Cardiac fibroblast (primary cell): ENCODE measurements around the gene TULP4.
"Not testable (repeated sequence)": the region's sequence is repeated elsewhere in the genome, so short reads cannot be mapped to it uniquely, and the experiment has no call there.

Source experiments
- DNase-seq, 2 donors: peaks; one replicate each; pipeline versions ENCODE4 v3.0.0 to v3.0.0-alpha.2; 2010; ENCODE audit warnings: low read depth in 2 of 2
- H3K4me3 ChIP-seq, 2 donors: replicated peaks in 1 of 2; 1 replicate in 1 of 2; 2 replicates in 1 of 2; pipeline ENCODE4 v1.5.1; 2011; ENCODE audit warnings: low read depth in 2 of 2, low read length in 2 of 2, mild to moderate bottlenecking in 2 of 2, moderate library complexity in 1 of 2
- CTCF ChIP-seq: IDR thresholded peaks from one replicate; pipeline ENCODE4 v1.5.1; 2011; ENCODE audit warnings: low read depth, mild to moderate bottlenecking, low read length, inconsistent platforms

Gene TULP4

GRCh38 chr6:158329531-158329930 lies 17.3 kb downstream of the TULP4 start:
- no peak for TF ChIP-seq CTCF
- DNase-seq: no peak
- no peak overlapping the region for H3K4me3 ChIP-seq

- no peak overlapping the region for H3K4me3 ChIP-seq
- no peak for TF ChIP-seq CTCF
- no peak for DNase-seq
Measured at GRCh38 chr6:158330016-158330415, 17.8 kb downstream of the TULP4 start.

GRCh38 chr6:158332237-158332636 lies 20.0 kb downstream of the TULP4 start:
- no peak for DNase-seq
- TF ChIP-seq CTCF: no peak
- H3K4me3 ChIP-seq: no peak overlapping the region

- no peak for DNase-seq
- no peak overlapping the region for H3K4me3 ChIP-seq
- TF ChIP-seq CTCF: no peak
Measured at GRCh38 chr6:158333094-158333493, 20.8 kb downstream of the TULP4 start.

- no peak overlapping the region for H3K4me3 ChIP-seq
- DNase-seq: no peak
- TF ChIP-seq CTCF: no peak
Measured at GRCh38 chr6:158334534-158334933, 22.3 kb downstream of the TULP4 start.

- no peak overlapping the region for H3K4me3 ChIP-seq
- TF ChIP-seq CTCF: no peak
- DNase-seq: no peak
Measured at GRCh38 chr6:158337332-158337731, 25.1 kb downstream of the TULP4 start.

GRCh38 chr6:158338311-158339112 lies 26.2 kb downstream of the TULP4 start:
- no peak for TF ChIP-seq CTCF
- no peak for DNase-seq
- no peak overlapping the region for H3K4me3 ChIP-seq

GRCh38 chr6:158339197-158339596 lies 26.9 kb downstream of the TULP4 start:
- not testable (repeated sequence) for H3K4me3 ChIP-seq, DNase-seq
